Smooth muscle cell of the umbilical artery (primary cell): ENCODE results near the gene LRRC15. TPM values are rescaled to one million over a fixed set of nuclear protein-coding genes. Genes with fewer than 3 reads are reported as not detected.

Experiments
- total RNA-seq: library from RNA; depleted of rRNA; stranded (reverse); fragments of >200 nt; gene quantifications from 2 replicates; pipeline ENCODE4 v1.2.3, GENCODE V29; 2014

Gene LRRC15
- total RNA-seq, result 2.2 and 2.4 TPM in 2 replicates

GRCh38 chr3:194369522-194370279 lies at the start of gene LRRC15:
TSS of gene LRRC15 (minus strand) at chr3:194369743. CDS start at chr3:194361043, 8,700 bp downstream.

GRCh38 chr3:194399166-194399565 lies 29.6 kb upstream of the LRRC15 start, which contains the start of gene GP5:
TSS of gene GP5 (minus strand) at chr3:194399266. CDS start at chr3:194398282, 984 bp downstream.

GRCh38 chr3:194351080-194351672 lies 18.4 kb downstream of the LRRC15 start, which contains the start of gene CPN2:
TSS of gene CPN2 (minus strand) at chr3:194351328. CDS start at chr3:194342702, 8,626 bp downstream.

Other genes starting within 250 kb of the LRRC15 start
- 3.7 and 3.9 TPM in 2 replicates for gene HES1, start 233.6 kb downstream of the LRRC15 start, total RNA-seq
- gene CPN2, start 18.4 kb downstream of the LRRC15 start, total RNA-seq, result not detected in 2 replicates
- 0.14 and 0.59 TPM in 2 replicates for gene GP5, start 29.5 kb upstream of the LRRC15 start, total RNA-seq
- gene ATP13A3, start 117.3 kb upstream of the LRRC15 start, total RNA-seq, result 813 and 968 TPM in 2 replicates